ENCODE data around the gene CUL2. TPM values are rescaled to one million over a fixed set of nuclear protein-coding genes. Genes with fewer than 3 reads are reported as not detected.

Gene CUL2
- total and polyA plus RNA-seq, 10 of the 15 experiments (the other 5 are each of a cell fraction or from before 2014, with no cell fraction given), result 11.9 to 56.5 (median 33.2) TPM

DNA sequence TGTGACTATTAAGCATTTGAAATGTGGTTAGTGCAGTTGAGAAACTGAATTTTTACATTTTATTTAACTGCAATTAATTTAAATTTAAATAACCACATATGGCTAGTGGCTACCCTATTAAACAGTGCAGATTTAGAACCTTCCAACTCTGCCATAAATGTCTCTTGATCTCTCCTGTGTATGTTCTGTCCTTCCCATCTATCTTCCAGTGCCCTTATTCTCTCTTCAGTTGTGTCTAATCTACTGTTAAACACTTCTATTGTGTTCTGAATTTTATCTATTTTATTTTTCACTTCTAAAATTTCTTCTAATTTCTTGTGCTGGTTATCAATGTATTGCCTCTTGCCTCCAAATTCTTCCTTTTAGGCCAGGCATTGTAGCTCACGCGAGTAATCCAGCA is 105.0 kb downstream of the CUL2 start:
- WGBS (ENCODE audit: insufficient coverage, insufficient replicate concordance, low lambda C conversion rate, missing lambda C conversion rate), result 100% methylated on average over 2 of the region's 2 CpGs
- no peaks in the 10 kb centered on the region for H3K27me3 ChIP-seq (replicated peaks in 1 of 2; ENCODE audit: control insufficient read depth in 2 of 2, insufficient read depth in 2 of 2, low read length in 1 of 2)
- DNase-seq (ENCODE audit: low read depth, low spot score) (no peak), FAIRE-seq (no peak), ATAC-seq (no peak)
- H3K9ac ChIP-seq (ENCODE audit: control insufficient read depth, insufficient read depth, low read length), result no peak overlapping the region
- TF ChIP-seq, protein P1, sequence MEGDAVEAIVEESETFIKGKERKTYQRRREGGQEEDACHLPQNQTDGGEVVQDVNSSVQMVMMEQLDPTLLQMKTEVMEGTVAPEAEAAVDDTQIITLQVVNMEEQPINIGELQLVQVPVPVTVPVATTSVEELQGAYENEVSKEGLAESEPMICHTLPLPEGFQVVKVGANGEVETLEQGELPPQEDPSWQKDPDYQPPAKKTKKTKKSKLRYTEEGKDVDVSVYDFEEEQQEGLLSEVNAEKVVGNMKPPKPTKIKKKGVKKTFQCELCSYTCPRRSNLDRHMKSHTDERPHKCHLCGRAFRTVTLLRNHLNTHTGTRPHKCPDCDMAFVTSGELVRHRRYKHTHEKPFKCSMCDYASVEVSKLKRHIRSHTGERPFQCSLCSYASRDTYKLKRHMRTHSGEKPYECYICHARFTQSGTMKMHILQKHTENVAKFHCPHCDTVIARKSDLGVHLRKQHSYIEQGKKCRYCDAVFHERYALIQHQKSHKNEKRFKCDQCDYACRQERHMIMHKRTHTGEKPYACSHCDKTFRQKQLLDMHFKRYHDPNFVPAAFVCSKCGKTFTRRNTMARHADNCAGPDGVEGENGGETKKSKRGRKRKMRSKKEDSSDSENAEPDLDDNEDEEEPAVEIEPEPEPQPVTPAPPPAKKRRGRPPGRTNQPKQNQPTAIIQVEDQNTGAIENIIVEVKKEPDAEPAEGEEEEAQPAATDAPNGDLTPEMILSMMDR (IDR thresholded peaks at IDR 0.05 in 2 of 3, conservative IDR thresholded peaks at IDR 0.05 in 1 of 3; ENCODE audit: control insufficient read depth in 2 of 3, extremely low read depth in 1 of 3, insufficient read depth in 1 of 3, low read depth in 3 of 3, low read length in 3 of 3), result no peak
- TF ChIP-seq STAT1 (conservative IDR thresholded peaks at IDR 0.05) (no peak), HDAC2 (IDR thresholded peaks at IDR 0.05) (no peak), EZH2 (IDR thresholded peaks at IDR 0.05; ENCODE audit: borderline replicate concordance, control insufficient read depth, low read depth, low read length) (no peak), STAT3 (IDR thresholded peaks at IDR 0.05; ENCODE audit: low read depth, low read length) (no peak), TARDBP (IDR thresholded peaks at IDR 0.05; ENCODE audit: borderline replicate concordance) (no peak), RB1 (IDR thresholded peaks at IDR 0.05; ENCODE audit: borderline replicate concordance) (no peak)
- TF ChIP-seq, protein P2, sequence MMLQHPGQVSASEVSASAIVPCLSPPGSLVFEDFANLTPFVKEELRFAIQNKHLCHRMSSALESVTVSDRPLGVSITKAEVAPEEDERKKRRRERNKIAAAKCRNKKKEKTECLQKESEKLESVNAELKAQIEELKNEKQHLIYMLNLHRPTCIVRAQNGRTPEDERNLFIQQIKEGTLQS (IDR thresholded peaks at IDR 0.05; ENCODE audit: borderline replicate concordance, extremely low read depth, low read depth, low read length), result no peak
- ChIA-PET SMC1A (ENCODE audit: uncharacterized antibody, unreplicated experiment) (interaction anchor here (0.8 to 1.1 kb wide), 4 partner anchors 9 to 320 kb away, joined by 3 to 4 read pairs (median 4); no protein-coding TSS in a partner anchor), POLR2A (interaction anchor here (0.5 kb wide), 1 partner anchor 244 kb away, joined by 3 read pairs; no protein-coding TSS in a partner anchor), RAD21 (ENCODE audit: unreplicated experiment) (interaction anchor here (2.9 to 3.6 kb wide), 2 partner anchors 261 to 318 kb away, joined by 6 to 14 read pairs; no protein-coding TSS in a partner anchor), CTCF (interaction anchor here (1.2 to 3.0 kb wide), 2 partner anchors 9 to 11 kb away, joined by 4 to 15 read pairs; no protein-coding TSS in a partner anchor)
- H3K4me2 ChIP-seq (ENCODE audit: control insufficient read depth, insufficient read depth), result no peak overlapping the region
- in situ Hi-C loops (cut with MboI), result no loop called here
- no peaks in the 10 kb centered on the region for H3K79me2 ChIP-seq (ENCODE audit: control insufficient read depth, insufficient read depth, low read length)
- no peaks in the 10 kb centered on the region for H4K20me1 ChIP-seq (ENCODE audit: control insufficient read depth, insufficient read depth)
- BruUV-seq (replicated peaks), result no TSS peak
- H2AFZ ChIP-seq (ENCODE audit: control insufficient read depth, low read depth, low read length), result no peak overlapping the region
- peaks cover 2% of the 10 kb centered on the region; the same call in 1 of the 3 replicates for H3K9me3 ChIP-seq (replicated peaks; ENCODE audit: control insufficient read depth, insufficient read depth, low read length)
- H3K27ac ChIP-seq (ENCODE audit: control insufficient read depth, insufficient read depth), result no peak overlapping the region
- no peaks in the 10 kb centered on the region for H3K4me1 ChIP-seq (ENCODE audit: control insufficient read depth, insufficient read depth, low read length)
- H3K36me3 ChIP-seq (ENCODE audit: control insufficient read depth in 2 of 2, insufficient read depth in 2 of 2, low read length in 1 of 2), result no peaks in the 10 kb centered on the region
- H3K4me3 ChIP-seq, result no peak overlapping the region
- intact Hi-C loops (cut with micrococcal nuclease; ENCODE audit: unreplicated experiment), result no loop called here

Data from GM12878 (cell line).